Glomerular visceral epithelial cell (primary cell): ENCODE results near the gene PAQR5.
A peak's percentile ranks its signal among the peaks of the same experiment; 100 is the strongest.
"Not testable (repeated sequence)": the region's sequence is repeated elsewhere in the genome, so short reads cannot be mapped to it uniquely, and the experiment has no call there.

Source experiments
- DNase-seq: peaks from one replicate; pipeline ENCODE4 v3.0.0-alpha.2; 2016; ENCODE audit errors: extremely low spot score

PAQR5 gene

DNA sequence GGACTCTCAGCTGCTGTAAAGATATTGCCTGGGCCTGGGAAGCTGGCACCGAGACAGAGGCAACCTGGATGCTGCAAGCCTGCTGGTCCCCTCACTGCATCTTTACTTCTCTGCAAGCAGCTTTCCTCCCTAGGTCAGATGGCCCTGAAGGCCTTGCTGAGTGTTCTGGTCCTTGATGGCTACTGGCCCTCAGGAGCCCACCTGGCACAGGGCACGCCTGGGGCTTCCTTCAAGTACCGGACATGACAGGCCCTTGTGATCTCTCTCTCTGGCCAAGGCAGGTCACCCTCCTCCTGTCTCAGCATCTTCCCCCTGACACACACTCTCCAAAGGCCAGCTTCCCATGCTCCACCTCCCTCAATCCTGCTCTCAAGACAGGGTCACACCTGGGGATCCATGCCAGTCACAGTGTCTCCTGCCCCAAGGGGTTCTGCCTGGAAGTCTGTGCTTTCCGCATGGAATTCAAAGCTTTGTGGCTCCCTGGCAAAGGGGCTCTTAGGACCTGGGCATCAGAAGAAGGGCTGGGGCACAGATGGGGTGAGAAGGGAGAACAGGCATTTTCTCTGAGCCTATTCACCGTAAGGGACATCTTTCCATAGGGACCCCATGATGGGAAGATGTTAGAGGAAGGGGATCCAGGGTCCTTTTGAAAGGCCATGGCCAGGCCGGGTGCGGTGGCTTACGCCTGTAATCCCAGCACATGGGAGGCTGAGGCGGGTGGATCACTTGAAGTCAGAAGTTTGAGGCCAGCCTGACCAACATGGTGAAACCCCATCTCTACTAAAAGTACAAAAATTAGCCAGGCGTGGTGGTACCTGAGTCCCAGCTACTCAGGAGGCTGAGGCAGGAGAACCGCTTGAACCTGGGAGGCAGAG is 4.7 kb upstream of the PAQR5 start:
- DNase-seq = no peak

DNA sequence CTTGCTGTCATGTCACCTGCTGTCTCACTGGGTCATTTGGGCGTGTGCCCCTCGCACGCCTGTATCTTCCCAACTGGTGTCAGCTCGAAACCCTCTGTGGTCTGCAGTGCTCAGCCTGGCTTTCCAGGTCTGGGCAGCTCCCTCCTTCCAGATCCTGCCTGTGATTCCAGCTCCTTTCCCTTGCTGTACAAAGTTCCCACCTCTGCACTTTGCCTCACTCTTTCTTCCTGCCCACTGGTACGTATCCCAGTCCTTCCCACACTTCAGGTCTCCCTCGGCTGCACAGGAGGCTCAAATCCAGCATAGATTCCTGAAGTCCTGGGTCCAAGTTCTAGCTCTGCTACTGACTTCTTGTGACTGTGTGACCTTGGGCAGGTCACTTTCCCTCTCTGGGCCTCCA is 2.1 kb upstream of the PAQR5 start:
- no peak for DNase-seq

DNA sequence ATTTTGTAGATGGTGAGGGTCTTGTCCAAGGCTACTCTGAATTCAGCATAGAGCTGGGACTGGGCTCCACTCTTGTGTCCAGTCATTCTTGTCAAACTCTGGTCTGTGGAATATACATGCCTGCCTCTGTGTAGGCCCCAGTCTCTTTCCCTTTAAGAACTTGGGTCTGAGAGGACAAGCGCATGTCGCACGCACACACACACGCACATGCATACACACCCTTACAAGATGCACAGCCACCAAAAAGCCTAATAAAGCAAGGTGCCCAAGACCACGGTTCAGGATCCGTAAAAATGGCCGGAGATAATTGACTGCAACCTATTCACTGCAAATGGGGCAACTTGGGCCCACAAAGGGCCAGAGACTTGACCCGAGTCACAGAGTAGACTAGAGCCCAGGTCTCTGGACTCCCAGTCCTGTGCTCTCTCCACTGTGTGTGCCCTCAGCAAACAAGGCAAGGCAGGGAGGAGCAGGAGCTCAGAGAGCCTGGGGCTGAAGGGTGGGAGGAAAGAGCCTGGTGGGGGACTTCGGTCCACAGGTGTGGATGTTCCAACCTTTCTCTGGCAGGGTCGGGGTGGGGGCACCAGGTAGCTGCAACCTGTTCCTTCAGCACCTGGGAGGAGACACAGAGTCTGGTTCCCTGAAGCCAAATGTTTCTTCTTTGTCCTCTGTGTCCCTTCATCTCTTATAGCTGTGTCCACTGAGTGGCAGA is 914 bp upstream of the PAQR5 start:
- DNase-seq = no peak

DNA sequence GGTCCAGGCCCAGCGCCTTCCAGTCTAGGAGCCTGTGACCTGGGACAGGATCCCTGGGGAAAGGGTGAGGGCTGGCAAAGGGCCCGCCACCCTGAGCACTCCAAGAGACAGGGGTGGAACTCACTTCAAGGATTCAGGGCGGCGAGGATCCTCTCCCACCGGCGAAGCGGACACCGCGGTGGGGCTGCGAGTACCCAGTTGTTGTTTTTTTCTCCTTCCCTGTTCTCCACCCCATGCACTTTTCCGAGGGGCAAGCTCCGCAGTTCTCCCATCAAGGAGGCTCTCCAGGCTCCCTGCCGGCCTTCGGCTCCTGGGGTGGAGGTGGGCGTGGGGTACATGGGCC is 387 bp upstream of the PAQR5 start:
- DNase-seq = no peak

DNA sequence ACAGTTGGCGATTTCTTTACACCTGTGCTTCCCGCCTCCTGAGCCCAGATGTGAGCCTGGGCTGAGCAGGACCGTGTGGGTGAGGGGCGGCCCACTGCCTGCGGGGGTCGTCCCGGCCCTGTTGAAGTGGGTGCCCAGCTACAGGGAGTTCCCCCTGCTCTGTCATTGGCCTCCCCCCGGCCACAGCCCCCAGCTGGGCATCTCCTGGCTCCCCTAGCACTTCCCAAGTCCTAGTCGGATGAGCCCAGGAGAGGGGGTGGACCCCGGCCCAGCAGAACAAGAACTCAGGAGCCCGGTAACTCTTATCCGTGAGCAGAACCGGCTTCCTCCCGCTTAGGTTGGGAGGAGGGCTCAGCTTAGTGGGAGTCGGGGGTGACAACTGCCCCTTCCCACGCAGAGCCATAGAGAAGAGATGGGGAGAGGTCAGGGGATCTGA is 757 bp downstream of the PAQR5 start:
- DNase-seq = no peak

DNA sequence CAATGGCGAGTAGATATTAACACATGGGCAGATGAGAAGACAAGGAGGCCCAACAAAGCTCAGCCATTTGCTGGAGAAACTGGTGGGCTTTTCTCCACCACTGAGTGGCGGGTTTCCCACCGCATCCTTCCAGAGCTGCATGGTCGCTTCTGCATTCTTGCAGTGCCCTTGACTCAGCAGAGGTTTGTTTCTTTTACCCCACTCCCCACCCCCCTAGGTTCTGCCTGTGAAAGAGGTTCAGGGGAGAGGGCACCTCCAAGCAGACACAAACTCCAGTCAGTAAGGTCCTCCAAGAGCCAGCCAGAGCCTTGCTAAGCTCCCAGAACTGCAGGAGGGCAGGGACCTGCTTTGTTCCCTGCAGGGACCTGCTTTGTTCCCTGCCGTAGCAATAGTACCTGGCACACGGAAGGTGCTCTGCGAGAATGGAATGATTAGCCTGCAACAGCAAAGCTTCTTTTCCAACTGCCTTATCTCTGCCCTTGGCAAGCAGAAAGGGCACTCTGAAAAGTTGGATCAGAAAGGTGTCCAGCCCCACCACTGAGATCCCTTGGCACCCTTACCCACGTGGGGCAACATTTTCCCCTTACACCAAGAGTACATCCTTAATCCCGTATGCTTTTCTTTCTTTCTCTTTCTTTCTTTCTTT is 1.4 kb downstream of the PAQR5 start:
- DNase-seq = no peak

DNA sequence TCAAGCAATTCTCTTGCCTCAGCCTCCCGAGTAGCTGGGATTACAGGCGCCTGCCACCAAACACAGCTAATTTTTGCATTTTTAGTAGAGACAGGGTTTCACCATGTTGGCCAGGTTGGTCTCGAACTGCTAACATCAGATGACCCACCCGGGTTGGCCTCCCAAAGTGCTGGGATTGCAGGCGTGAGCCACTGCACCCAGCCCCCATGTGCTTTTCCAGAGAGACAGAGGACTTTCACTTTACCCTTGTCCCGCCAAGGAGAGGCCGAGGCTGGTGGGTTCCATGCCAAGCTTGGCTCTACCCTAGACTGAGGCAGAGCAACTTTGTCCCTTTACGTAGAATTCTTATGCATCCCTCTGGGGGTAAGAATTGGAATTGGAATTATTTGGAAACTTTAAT is 2.4 kb downstream of the PAQR5 start:
- not testable (repeated sequence) for DNase-seq

DNA sequence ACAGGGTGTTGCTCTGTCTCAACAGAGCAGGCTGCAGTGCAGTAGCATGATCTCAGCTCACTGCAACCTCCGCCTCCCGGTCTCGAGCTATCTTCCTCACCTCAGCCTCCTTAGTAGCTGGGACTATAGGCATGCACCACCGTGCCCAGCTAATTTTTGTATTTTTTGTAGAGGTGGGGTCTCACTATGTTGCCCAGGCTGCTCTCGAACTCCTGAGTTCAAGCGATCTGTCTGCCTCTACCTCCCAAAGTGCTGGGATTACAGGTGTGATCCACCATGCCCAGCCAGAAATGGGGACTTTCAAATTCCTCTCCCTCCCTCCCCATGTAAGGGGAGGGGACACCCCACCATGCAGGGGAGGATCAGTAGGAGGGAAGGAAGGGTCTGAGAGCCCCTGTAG is 3.4 kb downstream of the PAQR5 start:
- not testable (repeated sequence) for DNase-seq

DNA sequence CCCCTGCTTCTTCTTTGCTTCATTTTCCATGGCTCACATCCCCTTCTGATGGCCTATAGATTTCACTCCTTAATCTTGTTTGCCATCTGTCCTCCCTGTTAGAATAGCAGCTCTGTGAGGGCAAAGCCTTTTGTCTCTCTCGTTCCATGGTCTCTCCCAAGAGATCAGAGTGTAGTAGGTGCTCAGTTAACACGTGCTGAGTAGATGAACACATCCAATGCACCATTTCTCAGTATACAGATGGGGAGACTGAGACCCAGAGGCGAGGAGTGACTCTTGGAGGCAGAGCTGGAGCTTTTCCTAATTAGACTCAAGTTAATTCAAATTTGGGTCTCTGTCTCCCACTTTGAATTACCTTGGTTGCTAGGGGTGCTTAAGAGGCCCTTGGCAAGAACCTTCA is 4.2 kb downstream of the PAQR5 start:
- DNase-seq = no peak

DNA sequence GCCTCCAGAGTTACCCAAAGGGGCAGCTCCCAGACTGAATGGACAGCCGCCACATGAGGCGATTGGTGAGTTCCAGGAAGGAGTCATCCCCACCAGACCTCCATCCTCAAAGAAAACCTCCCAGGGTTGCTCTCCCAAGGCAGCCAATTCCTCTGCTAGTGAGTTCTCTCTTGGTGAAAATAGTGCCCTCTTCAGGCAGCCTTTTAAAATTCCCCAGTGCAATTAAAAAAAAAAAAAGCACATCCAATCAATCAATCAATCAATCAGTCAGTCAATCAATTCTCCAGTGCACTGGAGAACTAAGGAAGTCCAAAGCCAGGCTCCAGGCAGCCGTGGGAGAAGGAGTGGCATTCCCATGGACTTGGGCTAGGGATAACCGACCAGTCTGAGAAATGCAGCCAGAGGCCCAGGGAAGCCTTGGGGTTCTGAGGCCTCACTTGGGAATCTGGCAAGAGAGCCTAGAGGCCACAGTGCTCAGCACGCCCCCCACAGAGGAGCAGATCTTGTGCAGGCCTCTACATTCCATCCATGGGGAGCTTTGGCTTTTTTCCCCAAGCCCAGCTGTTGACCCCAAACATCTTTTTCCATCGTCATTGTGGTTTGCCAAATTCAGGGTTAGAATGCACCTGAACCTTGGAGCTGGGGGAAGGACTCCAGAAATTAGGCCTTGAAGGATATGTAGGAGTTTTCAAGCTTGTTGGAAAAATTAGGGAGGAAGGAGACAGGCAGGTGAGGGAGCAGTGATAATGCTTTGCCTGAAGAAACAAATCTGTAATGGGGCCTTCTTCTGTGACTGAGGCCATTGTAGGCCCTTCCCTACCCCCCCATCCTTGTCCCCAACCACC is 4.8 kb downstream of the PAQR5 start:
- DNase-seq = no peak

DNA sequence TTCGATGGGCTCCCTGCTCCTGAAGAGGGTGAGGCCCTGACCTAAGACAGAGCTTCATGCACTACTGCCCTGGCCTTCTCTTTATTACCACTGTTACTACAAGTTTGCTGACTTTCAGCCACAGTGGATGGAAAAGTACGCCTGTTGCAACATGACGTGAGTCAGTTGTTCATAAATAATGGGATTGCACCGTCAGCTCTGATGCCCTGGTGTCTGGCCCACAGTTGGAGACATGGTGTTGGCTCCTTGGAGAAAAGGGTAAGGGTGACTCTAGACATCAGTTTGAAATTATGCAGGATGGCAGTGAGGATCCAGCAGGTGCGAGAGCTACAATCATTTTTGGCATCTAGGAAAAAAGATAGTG is 5.5 kb downstream of the PAQR5 start:
- DNase-seq = peak; percentile 77

DNA sequence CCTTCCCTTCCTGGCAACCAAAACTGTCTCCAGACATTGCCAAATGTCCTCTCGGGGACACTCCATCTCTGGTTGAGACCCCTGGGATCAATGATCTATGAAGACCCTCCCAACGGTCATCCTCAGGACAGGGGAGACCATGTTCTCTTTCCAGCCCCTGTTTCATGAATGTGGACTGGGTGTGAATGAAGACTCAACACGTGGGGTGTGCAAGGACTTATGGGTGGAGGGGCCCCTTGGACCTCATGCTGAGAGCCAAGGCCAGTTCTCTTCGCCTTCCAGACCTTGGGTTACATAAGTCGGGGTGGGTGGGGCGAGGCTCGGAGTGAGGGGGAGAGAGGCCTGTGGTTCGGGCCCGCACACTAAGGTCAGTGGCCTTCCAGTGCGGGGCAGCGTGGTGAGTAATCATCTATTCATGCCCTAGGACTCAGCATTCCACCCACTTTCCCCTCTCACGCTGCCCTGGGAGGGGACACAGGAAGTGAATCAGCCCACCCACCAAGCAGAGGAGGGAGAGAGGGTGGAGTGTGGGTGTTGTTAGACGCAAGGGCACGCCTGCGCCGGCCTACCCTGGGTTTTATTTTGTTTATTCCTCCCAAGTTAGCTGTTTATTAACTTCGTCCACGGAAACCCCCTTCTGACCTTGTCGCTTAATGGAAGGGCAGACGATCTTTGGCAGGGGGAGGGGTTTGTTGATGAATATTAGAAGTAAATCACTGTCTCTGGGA is 6.7 kb downstream of the PAQR5 start:
- DNase-seq = peak; percentile 75

DNA sequence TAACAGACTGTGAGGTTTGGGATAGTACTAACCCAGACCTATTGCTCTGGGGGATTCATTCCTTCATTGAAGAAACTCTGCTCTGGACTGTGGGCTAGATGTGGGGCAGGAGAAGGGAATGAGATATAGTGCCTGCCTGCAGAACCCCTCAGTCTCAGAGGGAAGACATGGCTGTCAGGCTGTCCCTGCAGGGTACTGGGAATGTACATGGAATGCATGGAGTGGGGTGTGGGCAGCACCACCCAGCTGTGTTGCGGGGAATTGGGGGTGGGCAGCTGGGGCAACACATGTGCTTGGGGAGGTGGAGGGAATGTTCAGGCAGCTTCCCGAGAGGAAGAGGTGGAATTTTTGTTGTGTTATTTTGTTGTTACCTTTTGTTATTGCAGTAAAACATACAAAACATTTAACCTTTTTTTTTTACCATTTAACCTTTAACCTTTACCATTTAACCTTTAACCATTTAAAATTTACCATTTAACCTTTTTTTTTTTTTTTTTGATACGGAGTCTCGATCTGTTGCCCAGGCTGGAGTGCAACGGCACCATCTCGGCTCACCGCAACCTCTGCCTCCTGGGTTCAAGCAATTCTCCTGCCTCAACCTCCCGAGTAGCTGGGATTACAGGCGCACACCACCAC is 7.3 kb downstream of the PAQR5 start:
- no peak for DNase-seq

DNA sequence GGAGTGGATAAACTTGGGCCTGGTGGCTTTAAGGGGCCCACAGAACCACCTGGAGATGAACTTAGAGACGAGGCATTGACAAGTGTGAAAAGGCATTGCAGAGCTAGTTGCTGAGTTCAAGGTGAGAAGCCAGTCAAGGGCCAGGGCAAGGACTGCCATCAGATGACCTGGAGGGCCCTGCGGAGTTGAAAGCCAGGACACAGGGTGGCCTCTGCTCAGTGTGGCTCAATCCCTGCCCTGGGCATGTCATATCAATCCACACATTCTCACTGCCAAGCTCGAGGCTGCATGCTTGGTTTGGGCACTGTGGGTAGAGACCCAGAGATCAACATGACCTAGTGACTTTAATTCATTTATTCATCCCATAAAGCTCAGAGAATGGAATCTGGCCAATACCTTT is 9.2 kb downstream of the PAQR5 start:
- no peak for DNase-seq

DNA sequence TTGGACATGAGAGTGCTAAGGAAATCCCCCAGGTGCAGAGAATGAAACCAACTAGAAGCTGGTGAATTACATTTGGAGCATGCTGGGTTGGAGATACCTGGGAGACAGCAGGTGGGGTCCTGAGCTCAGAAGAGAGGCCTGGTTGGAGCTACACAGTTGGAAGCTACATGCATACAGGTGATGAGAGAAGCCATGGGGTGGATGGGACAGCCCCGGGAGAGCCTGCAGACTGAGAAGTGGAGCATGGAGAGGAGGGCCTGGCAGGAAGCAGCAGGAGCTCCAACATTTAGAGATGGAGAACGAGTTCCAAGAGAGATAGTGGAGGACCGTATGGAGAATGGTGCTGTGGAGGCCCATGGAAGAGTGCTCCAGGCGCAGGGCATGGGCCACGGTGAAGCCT is 10.2 kb downstream of the PAQR5 start:
- DNase-seq = no peak

DNA sequence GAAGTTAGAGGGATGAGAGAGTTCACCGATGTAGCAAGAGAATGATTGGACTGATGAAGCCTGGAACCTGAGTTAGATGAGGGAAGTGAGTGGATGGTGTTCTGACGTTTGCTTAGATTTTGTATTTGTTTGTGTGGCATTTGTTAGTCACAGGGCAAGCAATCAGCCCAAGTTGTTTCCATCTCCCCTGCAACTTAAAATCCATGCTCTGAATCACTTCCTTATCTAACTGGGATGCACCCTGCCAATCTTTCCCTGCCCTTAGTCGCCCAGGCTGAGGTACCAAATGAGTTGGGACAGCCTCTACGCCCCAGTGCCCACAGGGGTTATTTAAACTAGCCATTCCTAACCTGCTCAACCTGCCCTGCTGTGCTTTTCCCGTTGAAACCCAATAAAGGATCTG is 12.6 kb downstream of the PAQR5 start:
- DNase-seq = no peak

DNA sequence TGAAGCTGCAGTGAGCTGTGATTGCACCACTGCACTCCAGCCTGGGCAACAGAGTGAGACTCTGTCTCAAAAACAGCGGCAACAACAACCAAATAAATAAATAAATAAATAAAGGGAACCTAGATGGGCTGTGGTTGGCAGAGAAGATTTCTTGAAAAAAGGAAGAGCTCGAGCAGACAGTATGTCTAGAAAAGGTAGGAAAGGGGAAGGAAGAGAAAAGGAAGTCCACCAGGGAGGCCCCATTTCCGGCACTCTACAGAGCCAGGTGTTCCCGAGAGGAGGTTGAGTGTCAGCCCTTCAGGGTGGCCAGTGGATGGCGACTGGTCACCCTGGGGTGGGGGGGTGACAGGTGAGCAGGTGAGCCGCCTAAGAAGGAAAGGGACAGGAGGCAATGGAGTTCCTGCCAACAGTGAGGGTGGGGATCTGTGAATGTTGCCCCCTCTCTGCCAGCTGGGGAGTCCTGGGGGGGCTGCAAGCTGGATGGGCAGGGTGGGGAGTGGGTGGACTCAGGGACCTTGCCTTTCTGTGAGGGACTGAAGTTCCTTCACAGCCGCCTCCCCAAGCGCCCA is 14.8 kb downstream of the PAQR5 start:
- DNase-seq = no peak

DNA sequence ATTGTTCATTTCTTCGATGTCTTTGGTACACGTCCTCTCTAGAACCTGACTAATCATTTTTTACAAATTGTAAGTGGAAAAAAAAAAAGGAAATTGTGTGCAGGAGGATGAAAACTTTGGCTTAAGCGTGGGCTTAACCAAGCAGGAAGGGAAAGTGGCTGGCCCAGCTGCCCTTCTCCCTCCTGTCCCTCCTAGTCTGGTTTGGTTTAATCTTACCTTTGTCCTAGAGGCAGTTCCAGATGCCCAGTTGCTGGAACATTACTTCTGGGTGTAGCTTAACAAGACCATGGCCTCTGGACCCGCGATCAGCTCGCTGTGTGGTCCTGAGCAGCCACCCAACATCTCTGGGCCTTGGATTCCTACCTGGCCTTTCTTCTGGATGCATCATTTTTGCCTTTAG is 15.4 kb downstream of the PAQR5 start:
- no peak for DNase-seq

DNA sequence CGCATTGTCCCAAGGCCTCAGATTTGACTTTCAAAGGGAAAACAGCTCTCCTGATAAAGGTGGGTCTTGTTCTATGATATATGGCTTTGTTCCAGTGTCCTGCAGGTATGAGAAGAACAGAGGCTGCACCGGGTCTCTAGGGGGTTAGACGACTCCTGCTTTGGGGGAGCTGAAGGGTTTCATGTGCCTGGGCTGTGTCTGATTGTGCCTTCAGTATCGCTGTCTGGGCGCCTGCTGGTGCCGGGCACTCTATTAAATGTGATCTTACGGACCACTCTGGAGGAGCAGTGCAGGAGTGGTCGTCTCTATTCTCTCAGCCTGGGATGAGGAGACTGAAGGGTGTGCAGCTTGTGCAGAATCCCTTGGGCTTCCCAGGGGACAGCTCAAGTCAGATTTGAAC is 16.0 kb downstream of the PAQR5 start:
- DNase-seq = no peak

DNA sequence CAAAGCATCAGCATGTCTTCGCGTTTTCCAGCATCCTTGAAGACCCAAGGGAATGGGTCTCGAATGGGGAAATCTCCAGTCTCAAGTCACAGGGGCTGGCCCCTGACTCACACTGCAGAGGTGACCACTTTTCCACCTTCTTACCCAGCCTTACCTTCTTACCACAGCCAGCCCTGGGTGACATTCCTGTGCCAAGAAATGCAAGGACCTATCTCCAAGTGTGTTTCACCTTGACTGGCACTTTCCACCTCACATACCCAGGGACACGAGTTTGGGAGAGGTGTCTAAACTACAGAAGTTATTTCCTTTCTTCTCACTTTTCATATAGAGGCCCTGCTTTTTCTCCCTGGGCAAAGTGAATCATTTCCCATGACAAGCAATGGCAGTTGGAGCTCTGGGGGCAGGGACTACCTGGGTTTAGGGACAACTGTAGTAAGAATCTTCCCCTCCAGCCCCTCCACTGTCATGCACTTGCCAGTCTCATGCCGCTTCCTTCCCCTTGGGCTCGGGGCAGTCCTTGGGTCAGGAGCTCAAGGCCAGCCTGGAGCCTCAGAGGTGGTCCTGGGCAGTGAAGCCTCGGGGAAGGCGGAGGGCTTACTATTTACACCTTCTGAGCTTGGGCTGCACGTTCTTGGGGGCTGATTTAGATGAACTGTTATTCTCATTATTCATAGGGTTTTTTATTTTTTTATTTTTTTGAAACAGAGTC is 16.8 kb downstream of the PAQR5 start:
- no peak for DNase-seq
